AG08396 (cell line): ENCODE data around the gene HIC1.
"Not testable (repeated sequence)": the region's sequence is repeated elsewhere in the genome, so short reads cannot be mapped to it uniquely, and the experiment has no call there.

Source experiments
- DNase-seq: peaks from one replicate; pipeline ENCODE4 v3.0.0; 2012; ENCODE audit warnings: low spot score, mixed read lengths

The HIC1 gene

GRCh38 chr17:2054512-2055291 is at the start of gene HIC1:
TSS of gene HIC1 (plus strand) at chr17:2055103. CDS start at chr17:2056691, 1,588 bp downstream.
- DNase-seq, result peak; percentile 90

GRCh38 chr17:2008332-2009126 is 46.4 kb upstream of the HIC1 start:
- DNase-seq, result no peak

GRCh38 chr17:2009737-2010136 is 45.2 kb upstream of the HIC1 start:
- DNase-seq, result no peak

- peak; percentile 75 for DNase-seq
Observed at GRCh38 chr17:2011411-2012371, 43.2 kb upstream of the HIC1 start.

- no peak for DNase-seq
Observed at GRCh38 chr17:2012499-2012898, 42.4 kb upstream of the HIC1 start.

- DNase-seq, result not testable (repeated sequence)
Observed at GRCh38 chr17:2013220-2013993, 41.5 kb upstream of the HIC1 start.

- no peak for DNase-seq
Observed at GRCh38 chr17:2013994-2014317, 40.9 kb upstream of the HIC1 start.

- DNase-seq, result no peak
Observed at GRCh38 chr17:2015314-2015713, 39.6 kb upstream of the HIC1 start.

- DNase-seq, result no peak
Observed at GRCh38 chr17:2016494-2016893, 38.4 kb upstream of the HIC1 start.

- no peak for DNase-seq
Observed at GRCh38 chr17:2017274-2017941, 37.5 kb upstream of the HIC1 start.

GRCh38 chr17:2018716-2019510 is 36.0 kb upstream of the HIC1 start:
- no peak for DNase-seq

- DNase-seq, result no peak
Observed at GRCh38 chr17:2019723-2020122, 35.2 kb upstream of the HIC1 start.

GRCh38 chr17:2020721-2021120 is 34.2 kb upstream of the HIC1 start:
- no peak for DNase-seq

GRCh38 chr17:2022647-2023240 is 32.2 kb upstream of the HIC1 start:
- DNase-seq, result no peak

- no peak for DNase-seq
Observed at GRCh38 chr17:2023256-2023655, 31.6 kb upstream of the HIC1 start.

GRCh38 chr17:2023692-2024571 is 31.0 kb upstream of the HIC1 start:
- peak; percentile 48 for DNase-seq

- DNase-seq, result no peak
Observed at GRCh38 chr17:2024572-2025219, 30.2 kb upstream of the HIC1 start.

GRCh38 chr17:2025220-2025621 is 29.7 kb upstream of the HIC1 start, which contains the start of gene RTN4RL1:
TSS of gene RTN4RL1 (minus strand) at chr17:2025334. CDS start at chr17:2024865, 469 bp downstream.
- peak; percentile 68 for DNase-seq
